ENCODE measurements around the gene SIRT3. TPM values are rescaled to one million over a fixed set of nuclear protein-coding genes. Genes with fewer than 3 reads are reported as not detected.

The SIRT3 gene
- total RNA-seq, 4 donors from 2014 or later = 2.5 to 8.3 (median 6.1) TPM

- DNase-seq = no peak
- no peak for TF ChIP-seq POLR2A (IDR thresholded peaks at IDR 0.05)
- no peak for TF ChIP-seq CTCF (IDR thresholded peaks at IDR 0.05)
- Histone ChIP-seq H3K27me3 (peaks cover 0 to 14% (median 0%) of the 10 kb centered on the region in 4 donors), H3K4me3 (no peak overlapping the region), H3K36me3 (peaks cover 0 to 19% (median 10%) of the 10 kb centered on the region in 3 donors), H3K27ac (no peak overlapping the region), H3K9me3 (no peaks in the 10 kb centered on the region), H3K4me1 (no peaks in the 10 kb centered on the region)
- intact Hi-C loops (cut with DNase I) = no loop called here
- WGBS, 2 donors = 64 to 79% methylated on average over 10 of the region's 14 CpGs
Measured at GRCh38 chr11:256952-257737, 21.0 kb upstream of the SIRT3 start.

GRCh38 chr11:255816-256215 is 19.7 kb upstream of the SIRT3 start:
- H3K36me3 ChIP-seq = peaks cover 5 to 32% (median 21%) of the 10 kb centered on the region in 3 donors
- H3K27ac ChIP-seq = no peak overlapping the region
- intact Hi-C loops (cut with DNase I) = no loop called here
- WGBS, 2 donors = 94% methylated on average over 2 of the region's 2 CpGs
- H3K4me1 ChIP-seq = no peaks in the 10 kb centered on the region
- TF ChIP-seq CTCF (IDR thresholded peaks at IDR 0.05) (no peak), POLR2A (IDR thresholded peaks at IDR 0.05) (no peak)
- no peak overlapping the region for H3K4me3 ChIP-seq
- DNase-seq = no peak
- H3K9me3 ChIP-seq = no peaks in the 10 kb centered on the region
- peaks cover 0 to 14% (median 0%) of the 10 kb centered on the region in 4 donors for H3K27me3 ChIP-seq

- Histone ChIP-seq H3K36me3 (peaks cover 11 to 38% (median 23%) of the 10 kb centered on the region in 3 donors), H3K9me3 (no peaks in the 10 kb centered on the region), H3K27ac (no peak overlapping the region), H3K27me3 (peaks cover 0 to 14% (median 0%) of the 10 kb centered on the region in 4 donors), H3K4me1 (no peaks in the 10 kb centered on the region), H3K4me3 (no peak overlapping the region)
- no peak for DNase-seq
- intact Hi-C loops (cut with DNase I) = no loop called here
- 52 to 54% methylated on average over 3 of the region's 3 CpGs for WGBS, 2 donors
- TF ChIP-seq POLR2A (IDR thresholded peaks at IDR 0.05) = no peak
- no peak for TF ChIP-seq CTCF (IDR thresholded peaks at IDR 0.05)
Measured at GRCh38 chr11:255176-255575, 19.0 kb upstream of the SIRT3 start.

GRCh38 chr11:253886-254270 is 17.7 kb upstream of the SIRT3 start:
- Histone ChIP-seq H3K4me1 (no peaks in the 10 kb centered on the region), H3K9me3 (no peaks in the 10 kb centered on the region), H3K27me3 (peaks cover 0 to 1% (median 0%) of the 10 kb centered on the region in 4 donors), H3K27ac (no peak overlapping the region), H3K4me3 (no peak overlapping the region), H3K36me3 (peaks cover 14 to 51% (median 27%) of the 10 kb centered on the region in 3 donors)
- WGBS, 2 donors = 89 to 95% methylated on average over 5 of the region's 5 CpGs
- TF ChIP-seq CTCF (IDR thresholded peaks at IDR 0.05) (no peak), POLR2A (IDR thresholded peaks at IDR 0.05) (no peak)
- intact Hi-C loops (cut with DNase I) = no loop called here
- DNase-seq = no peak

GRCh38 chr11:253160-253885 is 17.2 kb upstream of the SIRT3 start:
- no peaks in the 10 kb centered on the region for H3K27me3 ChIP-seq
- H3K9me3 ChIP-seq = no peaks in the 10 kb centered on the region
- no peaks in the 10 kb centered on the region for H3K4me1 ChIP-seq
- DNase-seq = no peak
- TF ChIP-seq POLR2A (IDR thresholded peaks at IDR 0.05) (no peak), CTCF (IDR thresholded peaks at IDR 0.05) (no peak)
- no peak overlapping the region for H3K4me3 ChIP-seq
- peaks cover 14 to 57% (median 32%) of the 10 kb centered on the region in 3 donors for H3K36me3 ChIP-seq
- intact Hi-C loops (cut with DNase I) = no loop called here
- no peak overlapping the region for H3K27ac ChIP-seq
- WGBS, 2 donors = 72 to 73% methylated on average over 10 to 11 of the region's 13 CpGs

Measured in esophagus squamous epithelium (tissue), 5 donors.